Anterior cingulate cortex (tissue), 58 donors: ENCODE measurements around the gene NR2F1-AS1.
A peak's percentile ranks its signal among the peaks of the same experiment; 100 is the strongest.
"Not testable (repeated sequence)": the region's sequence is repeated elsewhere in the genome, so short reads cannot be mapped to it uniquely, and the experiment has no call there.

Source experiments
- DNase-seq, 58 donors: peaks; one replicate each; lab custom pipeline; 2025; lab: John Stamatoyannopoulos, UW

Gene NR2F1-AS1

DNA sequence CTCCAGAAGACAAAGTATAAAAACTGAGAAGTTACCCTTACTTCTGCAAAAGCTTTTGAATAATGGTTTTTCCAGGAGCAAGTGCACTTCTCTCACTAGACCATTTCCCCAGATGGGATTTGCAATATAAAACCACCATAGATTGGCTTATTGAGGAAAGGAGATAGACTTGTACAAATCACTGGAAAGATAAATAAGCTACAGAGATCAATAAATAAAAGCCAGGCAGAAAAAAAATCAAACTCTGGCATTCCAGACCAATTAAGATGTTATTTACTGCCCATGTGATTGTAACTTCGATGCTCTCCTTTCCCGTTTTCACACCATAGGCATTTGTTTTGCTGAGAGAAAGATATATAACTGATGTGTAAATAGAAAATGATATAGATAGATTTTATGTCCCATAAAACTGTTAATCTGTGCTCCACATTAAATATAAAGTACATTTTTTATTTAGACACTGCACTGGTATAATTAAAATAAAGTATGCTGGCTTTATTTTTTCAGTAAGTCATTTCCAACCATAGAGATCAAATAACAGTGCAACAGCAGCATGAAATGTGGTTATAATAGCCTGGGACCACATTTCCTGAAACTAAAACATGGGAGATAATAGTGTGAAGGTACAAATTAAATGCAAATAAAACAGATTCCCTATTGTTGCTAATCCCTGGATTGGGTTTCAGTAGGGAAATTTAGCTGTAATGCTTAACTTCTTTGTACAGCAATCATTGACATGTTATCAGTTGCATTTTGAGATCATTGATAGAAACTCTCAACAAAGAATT lies 177.7 kb downstream of the NR2F1-AS1 start:
- DNase-seq, result no peak

DNA sequence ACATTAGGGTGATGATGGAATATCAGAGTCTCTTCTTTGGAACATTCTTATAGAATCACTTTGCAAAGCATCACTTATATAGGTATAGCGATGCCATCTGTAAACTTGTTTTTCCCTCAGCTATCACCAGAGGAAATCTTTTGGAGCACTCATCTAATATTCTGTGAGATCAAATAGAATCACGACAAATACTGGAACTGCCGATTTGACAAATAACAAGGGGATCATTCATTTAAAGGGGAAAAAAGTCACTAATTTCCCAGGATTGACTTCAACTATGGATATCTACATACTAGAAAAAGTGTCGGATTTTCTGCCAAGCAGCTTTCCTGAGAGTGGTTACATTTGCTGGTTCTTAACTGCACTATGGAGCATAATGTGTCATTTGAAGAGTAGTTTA lies 178.6 kb downstream of the NR2F1-AS1 start:
- DNase-seq, result no peak

DNA sequence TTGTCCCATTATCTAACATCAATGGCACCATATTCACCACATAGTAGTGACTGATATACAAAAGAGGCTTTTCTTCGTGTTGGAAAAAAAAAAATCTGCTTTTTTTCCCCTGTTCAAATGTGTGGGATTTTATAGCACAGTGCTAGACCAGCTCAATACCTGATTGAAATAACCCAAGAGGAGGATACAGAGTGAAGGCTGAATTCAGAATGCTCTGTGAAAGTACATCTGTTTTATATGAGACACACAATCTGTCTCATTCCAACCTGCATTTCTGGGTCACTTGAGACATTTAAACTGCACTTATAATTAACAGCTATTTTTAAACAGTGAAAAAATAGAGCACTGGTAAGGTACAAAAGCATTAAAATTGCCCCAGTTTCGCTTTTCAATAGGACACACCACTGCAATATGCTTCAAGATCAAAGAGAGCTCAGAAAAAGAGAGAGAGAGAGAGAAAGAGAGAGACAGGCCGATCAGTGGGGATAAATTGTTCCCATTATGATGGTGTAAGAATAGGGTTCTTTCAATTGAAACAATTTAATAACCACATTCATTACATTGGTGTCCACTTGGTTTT lies 179.3 kb downstream of the NR2F1-AS1 start:
- DNase-seq, result no peak

DNA sequence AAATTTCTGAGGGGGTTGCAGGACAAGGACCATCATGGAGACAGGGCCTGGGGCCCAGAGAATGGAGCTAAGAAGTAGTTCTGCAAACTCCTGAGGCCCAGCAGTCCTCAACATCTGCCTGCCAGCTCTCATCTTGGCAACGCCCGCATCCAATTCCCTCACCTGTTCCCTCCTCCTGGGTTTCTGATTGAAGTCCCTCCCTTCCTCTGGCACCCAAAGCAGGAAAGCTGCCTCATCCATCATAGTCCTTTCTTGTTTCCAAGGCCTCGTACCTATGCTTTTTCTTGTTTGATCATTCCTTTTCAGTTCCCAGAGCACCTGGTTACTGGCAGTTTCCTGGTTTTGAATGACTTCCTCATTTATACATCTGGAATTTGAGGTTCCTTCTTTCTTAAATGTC lies 181.3 kb downstream of the NR2F1-AS1 start:
- no peak for DNase-seq

DNA sequence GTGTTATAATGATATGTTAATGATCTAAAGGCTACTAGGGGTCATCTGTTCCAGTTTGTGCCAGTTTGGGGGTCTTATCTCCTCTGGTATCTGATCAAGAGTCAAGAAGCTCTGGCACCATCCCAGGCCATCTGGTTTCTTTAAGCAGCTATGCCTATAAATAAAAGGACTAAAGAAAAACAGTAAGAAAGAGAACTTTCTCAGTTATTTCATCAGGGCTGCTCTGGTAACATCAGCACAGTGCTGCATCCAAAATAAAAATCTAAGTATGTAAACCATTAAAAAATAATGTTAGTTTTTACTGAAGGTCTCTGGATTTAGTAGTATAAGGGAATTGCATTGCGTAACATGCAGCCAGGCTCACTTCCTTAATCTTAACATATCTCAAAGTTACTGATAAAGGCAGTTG lies 185.0 kb downstream of the NR2F1-AS1 start:
- DNase-seq, result peak in 2 of 58 donors; percentile 6 to 7

DNA sequence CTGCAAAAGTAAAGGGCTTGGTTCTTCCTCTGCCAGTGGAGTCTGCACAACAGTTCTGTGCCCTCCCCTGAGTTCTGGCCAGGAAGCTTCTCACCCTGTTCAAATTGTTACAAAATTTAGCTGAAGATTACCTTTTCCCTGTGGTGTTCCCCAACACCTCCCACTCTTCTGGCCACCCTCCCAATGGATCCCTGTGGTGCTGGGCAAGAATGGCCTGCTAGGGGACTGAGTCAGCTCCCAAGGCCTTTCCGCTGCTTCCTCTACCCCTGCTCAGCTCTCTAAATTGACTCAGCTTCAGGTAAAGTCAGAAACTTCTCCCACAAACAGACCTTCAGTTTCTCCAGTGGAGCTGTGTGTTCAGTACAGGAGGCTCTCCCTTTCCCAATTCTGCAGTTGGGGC lies 186.0 kb downstream of the NR2F1-AS1 start:
- no peak for DNase-seq

DNA sequence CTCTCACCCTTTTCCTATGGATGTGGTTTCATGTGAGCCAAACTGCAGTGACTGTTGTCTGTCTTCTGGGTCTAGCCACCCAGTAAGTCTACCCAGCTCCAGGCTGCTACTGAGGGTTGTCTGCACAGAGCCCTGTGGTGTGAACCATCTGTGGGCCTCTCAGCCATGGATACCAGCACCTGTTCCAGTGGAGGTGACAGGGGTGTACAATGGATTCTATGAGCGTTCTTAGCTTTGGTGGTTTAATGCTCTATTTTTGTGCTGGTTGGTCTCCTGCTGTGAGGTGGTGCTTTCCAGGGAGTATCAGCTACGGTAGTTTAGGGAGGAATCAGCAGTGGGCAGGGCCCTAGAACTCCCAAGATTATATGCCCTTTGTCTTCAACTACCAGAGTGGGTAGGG lies 186.7 kb downstream of the NR2F1-AS1 start:
- DNase-seq, result no peak

DNA sequence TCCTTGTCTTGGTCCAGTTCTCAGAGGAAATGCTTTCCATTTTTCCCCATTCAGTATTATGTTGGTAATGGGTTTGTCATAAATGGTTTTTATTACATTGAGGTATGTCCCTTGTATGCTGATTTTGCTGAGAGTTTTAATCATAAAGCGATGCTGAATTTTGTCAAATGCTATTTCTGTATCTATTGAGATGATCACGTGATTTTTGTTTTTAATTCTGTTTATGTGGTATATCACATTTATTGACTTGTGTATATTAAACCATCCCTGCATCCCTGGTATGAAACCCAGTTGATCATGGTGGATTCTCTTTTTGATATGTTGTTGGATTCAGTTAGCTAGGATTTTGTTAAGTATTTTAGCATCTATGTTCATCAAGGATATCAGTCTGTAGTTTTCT lies 189.8 kb downstream of the NR2F1-AS1 start:
- not testable (repeated sequence) for DNase-seq

DNA sequence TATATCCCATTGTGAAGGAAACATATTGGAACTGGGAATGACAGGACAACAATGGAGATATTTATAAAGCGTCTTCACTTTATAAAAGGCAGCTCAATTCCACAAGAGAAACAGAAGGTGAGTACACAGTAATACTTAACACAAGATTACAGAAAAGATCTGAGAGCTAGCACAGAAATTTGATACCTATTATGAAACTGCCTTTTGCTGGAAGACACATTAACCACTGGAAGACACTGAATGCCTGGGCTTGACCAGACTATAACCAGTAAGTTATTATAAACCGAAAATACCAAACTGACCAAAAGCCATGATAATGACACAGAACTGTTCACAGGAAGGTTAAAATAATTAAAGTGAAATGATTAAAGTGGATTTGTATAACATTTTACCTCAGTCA lies 195.4 kb downstream of the NR2F1-AS1 start:
- no peak for DNase-seq

DNA sequence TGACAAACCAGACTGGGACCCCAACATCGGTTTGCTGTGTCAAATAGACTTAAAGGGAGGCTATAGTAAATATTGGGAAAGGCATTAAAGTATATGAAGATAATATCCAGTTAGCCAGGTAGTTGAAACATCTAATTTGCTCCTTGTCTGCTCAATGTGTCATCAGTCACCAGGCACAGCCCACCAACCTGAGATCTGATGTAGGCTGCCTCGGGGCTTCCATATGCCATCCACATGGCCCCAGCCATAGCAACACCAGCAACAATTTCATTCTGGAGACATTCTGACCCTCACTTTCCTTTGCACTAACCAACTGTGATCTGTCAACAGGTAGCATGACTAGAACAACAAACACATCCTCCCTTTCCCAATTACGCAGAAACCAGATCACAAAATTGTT lies 196.0 kb downstream of the NR2F1-AS1 start:
- no peak for DNase-seq

DNA sequence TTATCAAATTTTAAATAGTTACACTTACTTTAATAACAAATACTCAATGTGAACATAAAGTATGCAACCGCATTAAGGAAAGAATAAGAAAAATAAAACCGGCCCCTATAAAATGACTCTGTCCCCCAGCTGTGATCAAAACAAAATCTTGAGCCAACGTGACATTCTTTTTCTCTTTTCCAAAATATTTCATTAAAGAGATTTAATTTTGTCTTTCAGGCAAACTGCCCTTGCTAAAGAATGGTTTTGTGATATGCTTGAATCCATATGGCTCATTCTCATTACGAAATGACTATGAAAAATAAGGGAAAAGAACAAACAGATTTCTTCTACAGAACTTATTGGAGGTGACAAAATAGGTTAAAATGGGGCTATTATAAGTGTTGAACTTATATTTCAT lies 197.0 kb downstream of the NR2F1-AS1 start:
- no peak for DNase-seq

DNA sequence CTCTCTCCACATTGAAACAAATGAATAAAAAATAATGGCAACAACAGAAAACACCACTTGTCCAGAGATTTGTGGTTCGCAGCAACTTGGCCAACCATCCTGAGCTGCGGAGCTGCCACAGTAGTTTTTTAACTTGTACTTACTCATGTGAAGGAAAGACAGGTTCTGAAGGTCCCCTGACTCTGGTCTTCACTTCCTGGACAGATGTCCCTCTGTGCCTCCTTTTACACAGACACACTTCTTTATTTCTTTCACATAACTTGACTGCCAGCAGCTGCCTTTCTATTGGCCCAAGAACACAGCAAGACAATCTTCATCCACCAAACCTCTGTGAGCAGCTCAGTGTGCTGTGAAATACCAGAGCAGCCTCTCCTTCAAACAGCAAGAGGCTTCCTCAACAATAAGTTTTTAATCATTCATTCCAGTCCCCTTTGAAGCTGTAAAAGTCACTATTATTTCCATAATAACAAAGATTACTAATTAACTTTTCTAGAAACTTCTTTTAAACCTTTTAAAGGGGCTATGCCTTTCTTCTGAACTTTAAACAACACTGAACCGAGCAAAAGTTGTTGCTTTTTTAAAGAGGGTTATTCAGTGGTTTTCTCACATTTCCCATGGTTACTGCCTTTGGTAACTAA lies 198.7 kb downstream of the NR2F1-AS1 start:
- DNase-seq, result no peak

DNA sequence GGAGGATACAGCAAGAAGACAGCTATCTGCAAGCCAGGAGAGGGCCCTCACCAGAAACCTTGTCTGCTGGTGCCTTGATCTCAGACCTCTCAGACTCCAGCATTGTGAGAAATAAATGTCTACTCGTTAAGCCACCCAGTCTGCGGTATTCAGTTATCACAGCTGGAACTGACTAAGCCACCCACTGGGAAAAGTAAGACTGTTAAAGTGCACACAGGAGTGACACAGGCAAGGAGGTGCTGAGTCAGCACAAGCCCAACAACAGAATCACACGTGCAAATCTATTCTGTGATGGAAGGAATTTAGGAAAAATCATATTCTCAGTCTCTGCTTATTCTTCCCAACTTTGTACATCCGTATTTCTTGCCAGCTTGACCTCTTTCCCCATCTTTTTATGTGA lies 200.0 kb downstream of the NR2F1-AS1 start:
- no peak for DNase-seq

DNA sequence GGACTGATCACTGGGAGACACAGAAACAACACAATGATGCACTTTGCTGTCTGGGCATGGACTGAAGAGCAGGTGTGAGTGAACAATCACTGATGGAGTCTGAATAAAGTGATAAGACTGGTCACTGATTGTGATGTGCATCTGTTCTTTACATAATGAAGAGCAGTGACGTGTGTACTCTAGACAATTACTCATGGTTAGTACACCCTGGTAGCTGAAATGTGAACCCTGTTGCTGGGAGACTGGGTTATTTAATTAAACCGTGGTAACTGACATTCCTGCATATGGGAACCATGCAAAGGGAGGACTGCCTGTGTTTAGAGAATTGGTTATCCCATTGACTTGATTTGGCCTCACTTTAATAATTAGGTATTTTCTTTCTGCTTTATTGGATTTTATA lies 202.9 kb downstream of the NR2F1-AS1 start:
- no peak for DNase-seq

DNA sequence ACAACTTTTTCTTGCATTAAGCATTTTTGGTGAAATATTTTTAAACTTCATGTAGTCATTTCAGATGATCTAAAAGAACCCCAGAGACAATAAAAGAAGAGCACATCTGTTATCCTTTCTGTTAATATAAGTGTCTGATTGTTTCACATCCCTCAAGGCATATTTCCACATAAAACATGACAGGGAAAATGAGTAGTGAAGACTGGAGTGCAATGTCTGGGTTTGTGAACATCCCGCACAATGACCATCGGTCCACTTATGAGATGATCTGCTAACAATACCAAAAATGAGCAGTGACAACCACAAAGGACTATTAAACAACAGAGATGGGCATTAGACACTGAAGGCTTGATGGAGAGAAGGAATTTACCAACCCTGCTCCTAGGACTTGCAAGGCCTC lies 209.1 kb downstream of the NR2F1-AS1 start:
- no peak for DNase-seq

DNA sequence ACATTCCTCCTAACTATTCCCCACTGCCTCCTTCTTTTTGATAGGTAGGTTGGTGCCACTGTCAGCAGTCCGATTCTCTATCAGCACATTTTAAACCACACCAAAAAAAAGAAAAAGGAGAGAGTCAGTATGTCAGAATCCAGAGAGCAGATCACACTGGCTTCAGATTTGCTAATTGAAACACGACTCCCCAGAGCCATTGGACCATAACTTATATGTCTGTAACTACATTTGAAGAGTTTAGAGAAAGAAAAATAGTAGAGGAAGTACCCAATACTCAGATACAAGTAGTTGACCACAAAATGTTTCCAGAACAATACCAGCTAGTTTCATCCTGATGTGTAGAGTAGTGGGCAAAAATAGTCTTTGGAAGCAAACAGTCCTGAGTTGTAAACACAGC lies 216.6 kb downstream of the NR2F1-AS1 start:
- DNase-seq, result no peak

DNA sequence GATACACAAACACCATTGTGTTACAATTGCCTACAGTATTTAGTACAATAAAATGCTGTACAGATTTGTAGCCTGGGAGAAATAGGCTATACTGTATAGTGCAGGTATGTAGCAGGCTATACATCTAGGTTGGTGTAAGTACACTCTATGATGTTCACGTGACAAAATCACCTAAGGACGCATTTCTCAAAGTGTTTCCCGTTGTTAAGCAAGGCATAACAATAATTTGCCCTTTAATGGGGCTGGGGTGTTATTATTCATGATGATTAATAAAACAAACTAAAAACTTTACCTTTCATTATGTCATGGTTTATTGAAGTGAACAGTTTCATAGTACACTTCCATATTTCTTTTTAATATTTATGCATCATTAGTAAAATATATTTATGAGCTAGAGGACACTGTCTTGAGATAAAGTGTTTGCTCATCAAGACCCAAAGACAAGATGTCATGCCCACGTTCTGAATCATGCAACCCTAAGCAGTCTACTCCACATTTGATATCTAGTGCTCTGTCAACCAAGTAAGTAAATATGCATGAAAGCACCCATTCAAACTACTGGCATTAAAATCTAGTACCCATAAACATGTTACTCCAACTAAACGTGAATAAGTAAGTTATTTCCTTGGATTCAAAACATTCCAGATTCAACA lies 220.5 kb downstream of the NR2F1-AS1 start:
- no peak for DNase-seq

DNA sequence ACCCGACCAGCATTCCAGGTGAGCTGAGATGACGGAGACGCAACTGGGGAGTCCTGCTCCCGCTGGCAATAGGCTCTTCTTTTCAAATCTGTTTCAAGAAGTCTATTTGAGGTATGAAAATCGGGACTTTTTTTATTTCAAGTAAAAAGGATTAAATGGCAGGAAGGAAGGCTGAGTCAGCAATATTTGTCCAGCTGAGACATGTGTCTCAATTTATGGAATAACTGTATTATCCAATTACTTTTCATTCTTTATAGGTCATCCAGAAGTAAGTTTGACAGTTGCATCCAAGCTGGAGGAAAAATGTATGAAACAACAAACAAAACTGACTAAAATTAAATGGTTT lies 221.1 kb downstream of the NR2F1-AS1 start:
- no peak for DNase-seq
